HCT116 (cell line): ENCODE data around the gene HABP2. TPM values are rescaled to one million over a fixed set of nuclear protein-coding genes. Genes with fewer than 3 reads are reported as not detected.

Source experiments
- ATAC-seq: fragments of 200-7000 bp; cut with Tn5 transposase; 2 replicates; pipeline ENCODE4 v1.9.1; 2020; ENCODE audit warnings: mild to moderate bottlenecking, moderate library complexity
- BruUV-seq: library from RNA; stranded (reverse); fragments of 400-500 nt; replicated peaks from 2 replicates; lab custom pipeline; 2021; lab: Mats Ljungman, UMichigan
- CTCF ChIA-PET: fragments of 300-600 bp; sonication (Branson Sonifier 250); formaldehyde crosslinking; loops from one replicate; lab custom pipeline; 2021; ENCODE audit warnings: antibody characterized with exemption; lab: Charles Lee
- POLR2A ChIA-PET: fragments of 300-600, 350-600 bp; sonication (Branson Sonifier 250); formaldehyde crosslinking; loops from one replicate; lab custom pipeline; 2021; ENCODE audit warnings: antibody characterized with exemption; lab: Charles Lee
- RAD21 ChIA-PET, 2 experiments: fragments of 300-600 bp; sonication (Branson Sonifier 250); formaldehyde crosslinking; loops; one replicate each; lab custom pipeline; 2023; ENCODE audit warnings: low total read pairs in 2 of 2; ENCODE audit not compliant: uncharacterized antibody in 2 of 2, unreplicated experiment in 2 of 2, low non-redundant PET in 1 of 2; lab: Charles Lee
- DNase-seq: peaks from one replicate; pipeline ENCODE4 v3.0.0-alpha.2; 2010; ENCODE audit warnings: low read depth, low spot score
- H2AFZ ChIP-seq: fragments of 200-600 bp; shearing (Covaris generic), sonication (generic); 2 replicates; pipeline ENCODE4 v1.6.1; 2017; ENCODE audit warnings: low read depth, mixed run types, mixed read lengths, antibody characterized with exemption, low read length; ENCODE audit not compliant: poor library complexity, severe bottlenecking
- H3K27ac ChIP-seq: 2 replicates; pipeline ENCODE4 v1.5.1; 2012; ENCODE audit warnings: low read depth, low read length
- H3K27me3 ChIP-seq: fragments of 200-600 bp; sonication (generic); 2 replicates; pipeline ENCODE4 v1.6.1; 2016; ENCODE audit warnings: mixed run types, low read length, mixed read lengths; ENCODE audit not compliant: insufficient read depth
- H3K36me3 ChIP-seq, 2 experiments: fragments of 200-500 bp in 1 of 2; fragments of 200-600 bp in 1 of 2; sonication (Bioruptor generic) in 1 of 2; sonication (generic) in 1 of 2; 2 replicates each; pipeline versions ENCODE4 v1.5.1 to v1.6.1; 2014 to 2016; ENCODE audit warnings: low read length in 2 of 2, inconsistent platforms in 1 of 2, mixed read lengths in 1 of 2, mixed run types in 1 of 2; ENCODE audit not compliant: insufficient read depth in 2 of 2, control insufficient read depth in 1 of 2
- H3K4me1 ChIP-seq, 2 experiments: fragments of 200-600 bp in 1 of 2; sonication (generic) in 1 of 2; 2 replicates each; pipeline versions ENCODE4 v1.5.1 to v1.6.1; 2012 to 2017; ENCODE audit warnings: low read length in 2 of 2, inconsistent platforms in 1 of 2, mild to moderate bottlenecking in 1 of 2, mixed read lengths in 1 of 2, mixed run types in 1 of 2, moderate library complexity in 1 of 2; ENCODE audit not compliant: insufficient read depth in 2 of 2, control insufficient read depth in 1 of 2
- H3K4me2 ChIP-seq: fragments of 200-600 bp; sonication (generic); 2 replicates; pipeline ENCODE4 v1.6.1; 2017; ENCODE audit warnings: mixed run types, low read length, mixed read lengths
- H3K4me3 ChIP-seq, 2 experiments: fragments of 200-600 bp in 1 of 2; sonication (generic) in 1 of 2; replicated peaks in 1 of 2; 2 replicates each; pipeline ENCODE4 v1.5.1; 2011 to 2016; ENCODE audit warnings: low read length in 2 of 2, control low read depth in 1 of 2, low read depth in 1 of 2, mild to moderate bottlenecking in 1 of 2, mixed read lengths in 1 of 2, mixed run types in 1 of 2
- H3K79me2 ChIP-seq: fragments of 200-600 bp; sonication (generic); 2 replicates; pipeline ENCODE4 v1.6.1; 2017; ENCODE audit warnings: mild to moderate bottlenecking, mixed run types, low read length, moderate library complexity, mixed read lengths; ENCODE audit not compliant: insufficient read depth
- H3K9ac ChIP-seq: fragments of 200-600 bp; sonication (generic); 2 replicates; pipeline ENCODE4 v1.6.1; 2016; ENCODE audit warnings: low read length, mixed read lengths
- H3K9me2 ChIP-seq: fragments of 200-600 bp; sonication (generic), shearing (Covaris generic); 2 replicates; pipeline ENCODE4 v1.6.1; 2017; ENCODE audit warnings: mixed run types, mild to moderate bottlenecking, moderate library complexity; ENCODE audit not compliant: insufficient read depth
- H3K9me3 ChIP-seq, 2 experiments: fragments of 200-500 bp in 1 of 2; fragments of 200-600 bp in 1 of 2; sonication (Bioruptor generic) in 1 of 2; sonication (generic) in 1 of 2; 2 replicates each; pipeline ENCODE4 v1.6.1; 2014 to 2017; ENCODE audit warnings: low read length in 2 of 2, mixed read lengths in 2 of 2, inconsistent platforms in 1 of 2, low read depth in 1 of 2, mild to moderate bottlenecking in 1 of 2, mixed run types in 1 of 2, moderate library complexity in 1 of 2; ENCODE audit not compliant: control insufficient read depth in 1 of 2, insufficient read depth in 1 of 2
- H4K20me1 ChIP-seq: fragments of 200-600 bp; sonication (generic), shearing (Covaris generic); 2 replicates; pipeline ENCODE4 v1.6.1; 2017; ENCODE audit warnings: mixed run types, mild to moderate bottlenecking, moderate library complexity; ENCODE audit not compliant: insufficient read depth
- ATF3 ChIP-seq: IDR thresholded peaks from 2 replicates; pipeline ENCODE4 v1.6.1; 2012
- CBX3 ChIP-seq: IDR thresholded peaks from 2 replicates; pipeline ENCODE4 v1.6.1; 2012; ENCODE audit warnings: low read depth
- CEBPB ChIP-seq: IDR thresholded peaks from 2 replicates; pipeline ENCODE4 v1.6.1; 2012; ENCODE audit warnings: low read depth
- CTCF ChIP-seq, 3 experiments: fragments of 200-600 bp in 1 of 3; sonication (generic) in 1 of 3; IDR thresholded peaks in 2 of 3; conservative IDR thresholded peaks in 1 of 3; 2 replicates each; pipeline ENCODE4 v1.5.1; 2012 to 2017; ENCODE audit warnings: low read depth in 2 of 3, low read length in 2 of 3, antibody characterized with exemption in 1 of 3, borderline replicate concordance in 1 of 3, control low read depth in 1 of 3, mild to moderate bottlenecking in 1 of 3, mixed read lengths in 1 of 3, mixed run types in 1 of 3, moderate library complexity in 1 of 3; ENCODE audit not compliant: insufficient read depth in 1 of 3
- EGR1 ChIP-seq: IDR thresholded peaks from 2 replicates; pipeline ENCODE4 v1.6.1; 2012; ENCODE audit warnings: low read depth
- ELF1 ChIP-seq: IDR thresholded peaks from 2 replicates; pipeline ENCODE4 v1.6.1; 2012; ENCODE audit warnings: low read depth, borderline replicate concordance
- EZH2 ChIP-seq: fragments of 200-600 bp; sonication (generic); IDR thresholded peaks from 2 replicates; pipeline ENCODE4 v1.6.1; 2017; ENCODE audit warnings: antibody characterized with exemption, mixed run types
- EZH2phosphoT487 ChIP-seq: fragments of 200-600 bp; IDR thresholded peaks from 2 replicates; pipeline ENCODE4 v1.6.1; 2018; ENCODE audit warnings: antibody characterized with exemption, borderline replicate concordance
- JUND ChIP-seq: IDR thresholded peaks from 2 replicates; pipeline ENCODE4 v1.6.1; 2012
- POLR2A ChIP-seq: IDR thresholded peaks from 2 replicates; pipeline ENCODE4 v1.7.0; 2011; ENCODE audit warnings: borderline replicate concordance; ENCODE audit not compliant: insufficient read depth, insufficient read length; ENCODE audit errors: extremely low read depth
- POLR2AphosphoS5 ChIP-seq: IDR thresholded peaks from 2 replicates; pipeline ENCODE4 v1.6.1; 2011; ENCODE audit warnings: mild to moderate bottlenecking, low read depth, low read length, moderate library complexity
- RAD21 ChIP-seq: IDR thresholded peaks from 2 replicates; pipeline ENCODE4 v1.6.1; 2012; ENCODE audit warnings: low read depth, mild to moderate bottlenecking
- SIN3A ChIP-seq: IDR thresholded peaks from 2 replicates; pipeline ENCODE4 v1.6.1; 2012; ENCODE audit warnings: low read depth
- SP1 ChIP-seq: IDR thresholded peaks from 2 replicates; pipeline ENCODE4 v1.6.1; 2012; ENCODE audit warnings: low read depth
- SRF ChIP-seq: IDR thresholded peaks from 2 replicates; pipeline ENCODE4 v1.6.1; 2012; ENCODE audit warnings: low read depth
- TCF7L2 ChIP-seq: IDR thresholded peaks from 2 replicates; pipeline ENCODE4 v1.7.0; 2011; ENCODE audit warnings: borderline replicate concordance, inconsistent platforms; ENCODE audit not compliant: insufficient read depth, insufficient read length; ENCODE audit errors: extremely low read depth
- YY1 ChIP-seq: IDR thresholded peaks from 2 replicates; pipeline ENCODE4 v1.6.1; 2011; ENCODE audit warnings: low read length, low read depth, moderate library complexity, mild to moderate bottlenecking; ENCODE audit not compliant: insufficient replicate concordance; ENCODE audit errors: extremely low read depth
- ZBTB33 ChIP-seq: IDR thresholded peaks from 2 replicates; pipeline ENCODE4 v1.6.1; 2011; ENCODE audit warnings: mild to moderate bottlenecking, low read length, moderate library complexity; ENCODE audit not compliant: insufficient replicate concordance; ENCODE audit errors: extremely low read depth
- ZNF274 ChIP-seq: fragments of 200-500 bp; sonication (Bioruptor generic); IDR thresholded peaks from 2 replicates; pipeline ENCODE4 v1.6.1; 2014; ENCODE audit warnings: mild to moderate bottlenecking, low read depth, low read length, inconsistent platforms
- intact Hi-C: fragments of 100-400 bp; cut with micrococcal nuclease; formaldehyde crosslinking; loops from 2 replicates; pipeline ENCODE4 v1.10.0; 2022
- total RNA-seq: library from RNA; stranded (reverse); gene quantifications from one replicate; pipeline ENCODE4 v1.2.1, GENCODE V29; 2021; ENCODE audit not compliant: unreplicated experiment

HABP2 gene
- total RNA-seq, 1 experiment from 2014 or later: 0.20 TPM

- Histone ChIP-seq H3K27ac (no peak overlapping the region), H3K79me2 (no peaks in the 10 kb centered on the region), H3K4me1 (no peaks in the 10 kb centered on the region), H3K9me2 (no peaks in the 10 kb centered on the region), H3K9ac (no peak overlapping the region), H3K4me2 (no peak overlapping the region), H3K36me3 (no peaks in the 10 kb centered on the region), H3K4me3 (no peak overlapping the region), H2AFZ (no peak overlapping the region), H3K27me3 (peaks cover 62% of the 10 kb centered on the region), H3K9me3 (no peaks in the 10 kb centered on the region), H4K20me1 (no peaks in the 10 kb centered on the region)
- ChIA-PET CTCF (no interaction called here), POLR2A (no interaction called here), RAD21 (no interaction called here)
- intact Hi-C loops: no loop called here
- BruUV-seq: no TSS peak
- TF ChIP-seq SRF (no peak), CTCF (IDR thresholded peaks at IDR 0.05 in 2 of 3, conservative IDR thresholded peaks at IDR 0.05 in 1 of 3; ENCODE audit: borderline replicate concordance in 1 of 3, insufficient read depth in 1 of 3, low read depth in 2 of 3, low read length in 2 of 3) (no peak), POLR2AphosphoS5 (no peak), CEBPB (no peak), EZH2 (no peak), ATF3 (no peak), SIN3A (no peak), YY1 (no peak), ZBTB33 (no peak), RAD21 (no peak), JUND (no peak), TCF7L2 (no peak), POLR2A (no peak), ZNF274 (no peak), EGR1 (no peak), EZH2phosphoT487 (no peak), SP1 (no peak), ELF1 (no peak), CBX3 (no peak)
- ATAC-seq: no peak
- DNase-seq: no peak
Observed at GRCh38 chr10:113620511-113620910, 67.7 kb downstream of the HABP2 start.
